Stomach (tissue), 9 donors: ENCODE data around the gene SPOCK2. TPM values are rescaled to one million over a fixed set of nuclear protein-coding genes. Genes with fewer than 3 reads are reported as not detected.

Source experiments
- DNase-seq, 2 donors: peaks; one replicate each; pipeline versions ENCODE4 v3.0.0 to v3.0.0-alpha.2; 2013 to 2019
- H3K27ac ChIP-seq, 5 donors: fragments of 200-600 bp in 4 of 5; sonication (generic) in 4 of 5; one replicate each; pipeline ENCODE4 v1.5.1; 2013 to 2019; ENCODE audit warnings: mild to moderate bottlenecking in 1 of 5, moderate library complexity in 1 of 5
- H3K27me3 ChIP-seq, 3 donors: fragments of 200-600 bp; sonication (generic); one replicate each; pipeline ENCODE4 v1.5.1; 2017 to 2019; ENCODE audit warnings: mixed run types in 1 of 3
- H3K36me3 ChIP-seq, 4 donors: fragments of 200-600 bp; sonication (generic); 1 replicate in 3 of 4; 2 replicates in 1 of 4; pipeline ENCODE4 v1.5.1; 2016 to 2019
- H3K4me1 ChIP-seq, 4 donors: fragments of 200-600 bp; sonication (generic); one replicate each; pipeline ENCODE4 v1.5.1; 2016 to 2019
- H3K4me3 ChIP-seq, 4 donors: fragments of 200-600 bp; sonication (generic) in 3 of 4; one replicate each; pipeline ENCODE4 v1.5.1; 2016 to 2019; ENCODE audit warnings: mild to moderate bottlenecking in 1 of 4
- H3K9me3 ChIP-seq, 4 donors: fragments of 200-600 bp; sonication (generic); one replicate each; pipeline ENCODE4 v1.5.1; 2016 to 2019
- CTCF ChIP-seq, 7 experiments: fragments of 450-650 bp in 4 of 7; fragments of 200-600 bp in 3 of 7; sonication (generic) in 3 of 7; IDR thresholded peaks; one replicate each; pipeline ENCODE4 v1.5.1; 2016 to 2019; ENCODE audit warnings: antibody characterized with exemption in 7 of 7, control low read depth in 2 of 7, mild to moderate bottlenecking in 1 of 7
- EP300 ChIP-seq: sonication (generic); formaldehyde crosslinking; IDR thresholded peaks from one replicate; pipeline ENCODE4 v1.6.1; 2017; ENCODE audit warnings: antibody characterized with exemption
- POLR2A ChIP-seq, 4 donors: fragments of 450-650 bp; IDR thresholded peaks; one replicate each; pipeline ENCODE4 v1.6.1; 2016; ENCODE audit warnings: antibody characterized with exemption in 4 of 4, control low read depth in 2 of 4, mild to moderate bottlenecking in 1 of 4, moderate library complexity in 1 of 4
- POLR2AphosphoS5 ChIP-seq, 3 donors: sonication (generic); formaldehyde crosslinking; IDR thresholded peaks; one replicate each; pipeline ENCODE4 v1.6.1; 2016; ENCODE audit warnings: antibody characterized with exemption in 3 of 3
- WGBS, 5 donors: extraction: QIAGEN DNeasy Blood & Tissue Kit in 3 of 5; methylation state at CpG; one replicate each; pipeline versions ENCODE4 v1.1.5 to v1.1.7; 2013 to 2018; 5-methylcytosine and 5-hydroxymethylcytosine counted together
- intact Hi-C: fragments of 100-400 bp; cut with DNase I; formaldehyde crosslinking; loops from one replicate; pipeline ENCODE4 v1.15.1; 2023; ENCODE audit warnings: low total_unique reads
- polyA plus RNA-seq, 3 donors: library from polyadenylated mRNA; stranded (reverse); fragments of 200-250 nt; gene quantifications; one replicate each; pipeline ENCODE4 v1.2.3, GENCODE V29; 2013
- total RNA-seq, 5 donors: library from RNA; depleted of rRNA; stranded (reverse); fragments of >200 nt; gene quantifications; one replicate each; pipeline versions ENCODE4 v1.1.0 to v1.2.3, GENCODE V29; 2014 to 2016
- donor health status: healthy with polysubstance abuse.
- donor health status: Bipolar disorder and iron deficiency.
- donor health status: healthy.

SPOCK2 gene
- total and polyA plus RNA-seq, 8 donors, result 1.1 to 31.7 (median 4.2) TPM

- no peaks in the 10 kb centered on the region for H3K9me3 ChIP-seq
- no peaks in the 10 kb centered on the region for H3K36me3 ChIP-seq
- no peaks in the 10 kb centered on the region for H3K27me3 ChIP-seq
- H3K27ac ChIP-seq, result no peak overlapping the region
- H3K4me3 ChIP-seq, result no peak overlapping the region
- TF ChIP-seq POLR2AphosphoS5 (IDR thresholded peaks at IDR 0.05), result no peak
- H3K4me1 ChIP-seq, result no peaks in the 10 kb centered on the region
- intact Hi-C loops, result no loop called here
- WGBS, 5 donors, result 78 to 84% (median 80%) methylated on average over 10 to 12 of the region's 12 CpGs
- no peak for DNase-seq
These were observed 12.8 kb downstream of the SPOCK2 start for GRCh38 chr10:72075376-72076115.

GRCh38 chr10:72074574-72075375, 13.6 kb downstream of the SPOCK2 start:
- DNase-seq, result no peak
- Histone ChIP-seq H3K27me3 (no peaks in the 10 kb centered on the region), H3K9me3 (no peaks in the 10 kb centered on the region), H3K27ac (no peak overlapping the region), H3K36me3 (no peaks in the 10 kb centered on the region), H3K4me3 (no peak overlapping the region), H3K4me1 (no peaks in the 10 kb centered on the region)
- TF ChIP-seq EP300 (no peak), POLR2A (IDR thresholded peaks at IDR 0.05) (no peak), CTCF (IDR thresholded peaks at IDR 0.05) (no peak), POLR2AphosphoS5 (IDR thresholded peaks at IDR 0.05) (no peak)
- intact Hi-C loops, result no loop called here
- 83 to 89% (median 86%) methylated on average over 17 to 18 of the region's 18 CpGs for WGBS, 5 donors

- Histone ChIP-seq H3K4me3 (no peak overlapping the region), H3K27me3 (no peaks in the 10 kb centered on the region), H3K36me3 (no peaks in the 10 kb centered on the region), H3K4me1 (no peaks in the 10 kb centered on the region), H3K27ac (no peak overlapping the region), H3K9me3 (no peaks in the 10 kb centered on the region)
- TF ChIP-seq POLR2AphosphoS5 (IDR thresholded peaks at IDR 0.05), result no peak
- TF ChIP-seq POLR2A (IDR thresholded peaks at IDR 0.05), result no peak
- no peak for TF ChIP-seq CTCF (IDR thresholded peaks at IDR 0.05)
- DNase-seq, result no peak
- intact Hi-C loops, result no loop called here
- WGBS, 5 donors, result 65 to 78% (median 73%) methylated on average over 13 to 14 of the region's 14 CpGs
These were observed 14.4 kb downstream of the SPOCK2 start for GRCh38 chr10:72073708-72074573.

- H3K9me3 ChIP-seq, result no peaks in the 10 kb centered on the region
- TF ChIP-seq POLR2AphosphoS5 (IDR thresholded peaks at IDR 0.05) (no peak), CTCF (IDR thresholded peaks at IDR 0.05) (no peak), EP300 (no peak), POLR2A (IDR thresholded peaks at IDR 0.05) (no peak)
- DNase-seq, result no peak
- intact Hi-C loops, result no loop called here
- peaks cover 0 to 8% (median under 1%) of the 10 kb centered on the region in 4 donors for H3K4me1 ChIP-seq
- no peaks in the 10 kb centered on the region for H3K27me3 ChIP-seq
- 92 to 96% (median 94%) methylated on average over 4 to 5 of the region's 5 CpGs for WGBS, 5 donors
- H3K27ac ChIP-seq, result no peak overlapping the region
- no peak overlapping the region for H3K4me3 ChIP-seq
- H3K36me3 ChIP-seq, result no peaks in the 10 kb centered on the region
These were observed 15.7 kb downstream of the SPOCK2 start for GRCh38 chr10:72072639-72073038.
